LNCAP (cell line): ENCODE results near the gene TRIM41.

ENCODE experiments used
- CTCF ChIP-seq: fragments of 450-650 bp; IDR thresholded peaks from 2 replicates; pipeline ENCODE4 v1.5.1; 2017; ENCODE audit warnings: mild to moderate bottlenecking

TRIM41 gene

GRCh38 chr5:181204113-181204825 lies 18.8 kb upstream of the TRIM41 start:
- TF ChIP-seq CTCF: no peak

GRCh38 chr5:181204826-181205760 lies 18.0 kb upstream of the TRIM41 start, which contains the start of gene TRIM7:
Gene TRIM7 (minus strand): TSS chr5:181205196. CDS start chr5:181205110, 86 bp downstream.
- TF ChIP-seq CTCF: no peak

- TF ChIP-seq CTCF: no peak
Measured at GRCh38 chr5:181205761-181206649, 17.1 kb upstream of the TRIM41 start.

- TF ChIP-seq CTCF: no peak
Measured at GRCh38 chr5:181207214-181207959, 15.7 kb upstream of the TRIM41 start.

- no peak for TF ChIP-seq CTCF
Measured at GRCh38 chr5:181207960-181208253, 15.2 kb upstream of the TRIM41 start.

GRCh38 chr5:181211208-181211607 lies 11.9 kb upstream of the TRIM41 start:
- no peak for TF ChIP-seq CTCF
